ENCODE measurements around the gene FLVCR1.
A peak's percentile ranks its signal among the peaks of the same experiment; 100 is the strongest.

FLVCR1 gene

GRCh38 chr1:212920896-212921295 is 62.8 kb downstream of the FLVCR1 start:
- H3K27ac ChIP-seq: no peak overlapping the region
- TF ChIP-seq, protein P1, sequence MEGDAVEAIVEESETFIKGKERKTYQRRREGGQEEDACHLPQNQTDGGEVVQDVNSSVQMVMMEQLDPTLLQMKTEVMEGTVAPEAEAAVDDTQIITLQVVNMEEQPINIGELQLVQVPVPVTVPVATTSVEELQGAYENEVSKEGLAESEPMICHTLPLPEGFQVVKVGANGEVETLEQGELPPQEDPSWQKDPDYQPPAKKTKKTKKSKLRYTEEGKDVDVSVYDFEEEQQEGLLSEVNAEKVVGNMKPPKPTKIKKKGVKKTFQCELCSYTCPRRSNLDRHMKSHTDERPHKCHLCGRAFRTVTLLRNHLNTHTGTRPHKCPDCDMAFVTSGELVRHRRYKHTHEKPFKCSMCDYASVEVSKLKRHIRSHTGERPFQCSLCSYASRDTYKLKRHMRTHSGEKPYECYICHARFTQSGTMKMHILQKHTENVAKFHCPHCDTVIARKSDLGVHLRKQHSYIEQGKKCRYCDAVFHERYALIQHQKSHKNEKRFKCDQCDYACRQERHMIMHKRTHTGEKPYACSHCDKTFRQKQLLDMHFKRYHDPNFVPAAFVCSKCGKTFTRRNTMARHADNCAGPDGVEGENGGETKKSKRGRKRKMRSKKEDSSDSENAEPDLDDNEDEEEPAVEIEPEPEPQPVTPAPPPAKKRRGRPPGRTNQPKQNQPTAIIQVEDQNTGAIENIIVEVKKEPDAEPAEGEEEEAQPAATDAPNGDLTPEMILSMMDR (IDR thresholded peaks at IDR 0.05): peak; percentile 45
- no peak for TF ChIP-seq ZFX (IDR thresholded peaks at IDR 0.05; ENCODE audit: borderline replicate concordance)

GRCh38 chr1:212922016-212922415 is 63.9 kb downstream of the FLVCR1 start:
- H3K27ac ChIP-seq: no peak overlapping the region
- no peak for TF ChIP-seq ZFX (IDR thresholded peaks at IDR 0.05; ENCODE audit: borderline replicate concordance)
- TF ChIP-seq, protein P1 (IDR thresholded peaks at IDR 0.05): no peak

DNA sequence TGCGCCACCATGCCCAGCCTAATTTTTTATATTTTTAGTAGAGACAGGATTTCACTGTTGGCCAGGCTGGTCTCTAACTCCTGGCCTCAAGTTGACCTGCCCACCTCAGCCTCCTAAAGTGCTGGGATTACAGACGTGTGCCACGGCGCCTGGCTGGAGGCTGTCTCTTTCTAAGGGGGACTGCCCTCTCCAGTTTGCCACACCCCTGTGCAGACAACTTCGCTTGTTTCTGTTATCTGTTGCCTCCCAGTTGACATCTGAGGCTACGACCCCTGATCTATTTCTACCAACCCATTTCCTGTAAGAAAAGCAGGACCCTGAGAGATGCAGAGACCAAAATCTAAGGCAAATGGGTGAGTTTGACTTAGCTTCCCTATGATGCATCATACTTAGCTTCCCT is 68.3 kb downstream of the FLVCR1 start:
- TF ChIP-seq ZFX (IDR thresholded peaks at IDR 0.05; ENCODE audit: borderline replicate concordance): no peak
- TF ChIP-seq, protein P1 (IDR thresholded peaks at IDR 0.05): no peak
- no peak overlapping the region for H3K27ac ChIP-seq

DNA sequence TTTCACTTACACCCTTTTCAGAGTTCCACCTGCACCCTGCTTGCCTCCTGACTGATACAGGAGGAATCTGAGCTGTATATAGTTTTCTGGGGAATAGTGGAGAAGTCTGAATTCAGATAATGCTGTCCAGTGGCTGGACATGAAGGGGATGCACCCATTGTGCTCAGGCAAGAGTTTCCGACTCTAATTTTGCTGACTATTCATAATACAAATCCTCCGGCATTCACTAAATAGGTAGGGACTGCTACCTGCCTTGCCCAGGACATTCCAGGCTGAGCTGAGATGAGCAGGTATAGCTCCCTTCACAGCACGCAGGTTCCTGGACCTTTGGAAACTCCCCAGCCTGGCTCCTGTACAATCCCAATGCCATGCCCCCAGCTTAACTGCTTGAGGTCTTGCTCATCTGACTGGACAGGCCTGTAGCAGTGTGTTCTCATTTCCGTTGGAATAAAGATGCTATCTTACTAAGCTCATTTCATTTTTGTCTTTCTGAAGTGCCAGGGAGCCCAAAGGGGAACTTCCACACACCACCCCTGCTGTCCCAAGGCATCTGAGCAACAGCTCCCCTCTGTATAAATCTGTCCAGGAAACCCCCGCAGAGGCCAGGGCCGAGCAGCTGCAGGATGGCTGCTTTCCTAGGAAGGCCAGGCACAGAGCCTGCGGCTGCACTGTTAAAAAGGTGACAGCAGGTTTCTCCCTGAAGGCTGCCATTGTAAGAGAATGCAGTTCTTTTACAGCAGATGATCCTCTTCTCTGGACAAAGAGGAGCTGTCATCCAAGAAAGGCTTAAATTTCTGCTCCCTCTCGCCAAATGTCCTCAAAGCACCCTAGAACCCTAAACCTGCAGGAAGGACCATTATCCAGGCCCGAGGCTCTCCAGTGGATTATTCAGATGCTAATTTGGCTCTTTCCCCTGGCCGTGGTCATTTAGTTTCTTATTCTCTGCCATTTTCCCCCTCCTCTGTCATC is 70.5 kb downstream of the FLVCR1 start:
- H3K27ac ChIP-seq: no peak overlapping the region
- TF ChIP-seq, protein P1 (IDR thresholded peaks at IDR 0.05): no peak
- TF ChIP-seq ZFX (IDR thresholded peaks at IDR 0.05; ENCODE audit: borderline replicate concordance): no peak

- H3K27ac ChIP-seq: no peak overlapping the region
Measured at GRCh38 chr1:212930986-212931678, 73.1 kb downstream of the FLVCR1 start.

DNA sequence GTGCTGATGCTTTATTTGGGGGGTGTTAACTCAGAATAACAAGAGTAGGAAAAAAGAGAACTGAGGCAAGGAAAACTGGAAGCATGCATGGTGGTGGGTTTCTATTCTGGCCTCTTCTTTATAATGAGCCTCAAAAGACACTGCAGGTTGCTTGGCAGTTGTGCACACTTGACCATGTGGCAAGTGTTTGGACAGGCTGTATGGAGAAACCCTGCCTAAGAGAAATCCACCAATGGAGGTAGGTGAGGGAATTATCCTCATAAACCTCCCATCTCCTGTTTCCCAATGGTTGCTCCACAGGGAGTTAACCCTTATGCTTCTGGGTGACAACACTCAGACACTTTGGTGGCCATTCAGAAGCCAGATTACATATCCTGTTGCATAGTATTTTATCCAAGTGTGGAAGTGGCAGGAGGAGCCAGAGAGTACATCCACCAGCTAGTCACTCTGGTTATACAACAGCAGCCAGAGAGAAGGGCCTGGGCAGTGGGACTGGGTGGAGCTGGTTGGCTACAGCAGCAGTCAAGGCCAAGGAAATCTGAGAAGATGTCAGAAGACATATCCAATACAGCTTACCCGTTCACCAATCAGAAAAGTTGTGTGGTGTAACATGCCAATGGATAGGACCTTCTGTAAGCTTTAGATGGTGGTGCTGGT is 75.9 kb downstream of the FLVCR1 start:
- H3K27ac ChIP-seq: no peak overlapping the region
- no peak for TF ChIP-seq ZFX (IDR thresholded peaks at IDR 0.05; ENCODE audit: borderline replicate concordance)
- TF ChIP-seq, protein P1 (IDR thresholded peaks at IDR 0.05): no peak

More at GRCh38 chr1:212930986-212931678, 73.1 kb downstream of the FLVCR1 start:
- TF ChIP-seq ZFX (IDR thresholded peaks at IDR 0.05; ENCODE audit: borderline replicate concordance): no peak
- TF ChIP-seq, protein P1 (IDR thresholded peaks at IDR 0.05): no peak

Data from 22Rv1 (cell line).